MCF 10A (cell line): ENCODE measurements around the gene TMEM119. TPM values are rescaled to one million over a fixed set of nuclear protein-coding genes. Genes with fewer than 3 reads are reported as not detected.
A peak's percentile ranks its signal among the peaks of the same experiment; 100 is the strongest.

Source experiments
- BruUV-seq: library from RNA; stranded (reverse); fragments of 400-500 nt; replicated peaks from 2 replicates; lab custom pipeline; 2021; lab: Mats Ljungman, UMichigan
- CTCF ChIA-PET: fragments of 300-600 bp; sonication (Branson Sonifier 250); formaldehyde crosslinking; extraction: SDS; loops from one replicate; lab custom pipeline; 2021; ENCODE audit warnings: antibody characterized with exemption, inconsistent platforms; lab: Yijun Ruan, JAX
- POLR2A ChIA-PET: fragments of 300-600, 350-650 bp; sonication (Branson Sonifier 250); formaldehyde crosslinking; extraction: SDS; loops from one replicate; lab custom pipeline; 2020; ENCODE audit warnings: antibody characterized with exemption, inconsistent platforms; lab: Yijun Ruan, JAX
- DNase-seq: peaks from one replicate; pipeline ENCODE4 v3.0.0-alpha.2; 2018; ENCODE audit not compliant: unreplicated experiment
- H3K27ac Mint-ChIP-seq: one replicate; pipeline ENCODE4 v1.8.0; 2022; ENCODE audit warnings: mild to moderate bottlenecking, low read depth, mixed read lengths; ENCODE audit not compliant: unreplicated experiment
- H3K27me3 Mint-ChIP-seq: one replicate; pipeline ENCODE4 v1.8.0; 2022; ENCODE audit warnings: mixed read lengths; ENCODE audit not compliant: insufficient read depth, unreplicated experiment
- H3K36me3 Mint-ChIP-seq: one replicate; pipeline ENCODE4 v1.8.0; 2022; ENCODE audit warnings: mild to moderate bottlenecking, moderate library complexity, mixed read lengths; ENCODE audit not compliant: insufficient read depth, unreplicated experiment
- H3K4me1 Mint-ChIP-seq: one replicate; pipeline ENCODE4 v1.8.0; 2022; ENCODE audit warnings: mixed read lengths; ENCODE audit not compliant: insufficient read depth, unreplicated experiment
- H3K4me3 Mint-ChIP-seq: one replicate; pipeline ENCODE4 v1.8.0; 2022; ENCODE audit warnings: mild to moderate bottlenecking, moderate library complexity, mixed read lengths; ENCODE audit not compliant: unreplicated experiment
- H3K9me3 Mint-ChIP-seq: one replicate; pipeline ENCODE4 v1.8.0; 2022; ENCODE audit warnings: mixed read lengths; ENCODE audit not compliant: unreplicated experiment
- CTCF ChIP-seq: fragments of 200-600 bp; IDR thresholded peaks from one replicate; pipeline ENCODE4 v1.8.0; 2022; ENCODE audit warnings: antibody characterized with exemption, mild to moderate bottlenecking; ENCODE audit not compliant: unreplicated experiment
- intact Hi-C: fragments of 100-400 bp; cut with micrococcal nuclease; formaldehyde crosslinking; loops from 2 replicates; pipeline ENCODE4 v1.14.1; 2022
- total RNA-seq: library from RNA; stranded (reverse); gene quantifications from 2 replicates; pipeline ENCODE4 v1.2.3, GENCODE V29; 2022

Gene TMEM119
- total RNA-seq, 1 experiment from 2014 or later: not detected

GRCh38 chr12:108570743-108571608 lies 26.9 kb downstream of the TMEM119 start:
- Mint-ChIP-seq H3K4me3 (no peak overlapping the region), H3K4me1 (peaks cover 4% of the 10 kb centered on the region), H3K27me3 (peaks cover 14% of the 10 kb centered on the region), H3K27ac (no peak overlapping the region), H3K9me3 (no peaks in the 10 kb centered on the region), H3K36me3 (peaks cover 41% of the 10 kb centered on the region)
- intact Hi-C loops: loop anchor here (1.0 kb wide), 1 partner anchor 47 kb away; no protein-coding TSS in a partner anchor
- peak; percentile 17 for TF ChIP-seq CTCF
- BruUV-seq: no TSS peak
- peak; percentile 33 for DNase-seq
- POLR2A ChIA-PET: interaction anchor here (0.5 to 1.2 kb wide), 3 partner anchors 25 to 479 kb away, joined by 3 read pairs; no protein-coding TSS in a partner anchor
- CTCF ChIA-PET: interaction anchor here (0.6 to 14.4 kb wide), 7 partner anchors 9 to 1225 kb away, joined by 3 to 274 read pairs (median 3); no protein-coding TSS in a partner anchor

GRCh38 chr12:108568338-108569154 lies 29.3 kb downstream of the TMEM119 start:
- ChIA-PET CTCF (interaction anchor here (0.8 to 14.4 kb wide), 2 partner anchors 50 to 382 kb away, joined by 3 to 274 read pairs; no protein-coding TSS in a partner anchor), POLR2A (interaction anchor here (0.6 to 1.1 kb wide), 3 partner anchors 50 to 309 kb away, joined by 3 to 5 read pairs (median 3); no protein-coding TSS in a partner anchor)
- peaks cover 8% of the 10 kb centered on the region for H3K4me1 Mint-ChIP-seq
- no peaks in the 10 kb centered on the region for H3K27me3 Mint-ChIP-seq
- no peak overlapping the region for H3K4me3 Mint-ChIP-seq
- no peak overlapping the region for H3K27ac Mint-ChIP-seq
- intact Hi-C loops: no loop called here
- H3K9me3 Mint-ChIP-seq: no peaks in the 10 kb centered on the region
- TF ChIP-seq CTCF: no peak
- DNase-seq: no peak
- peaks cover 65% of the 10 kb centered on the region for H3K36me3 Mint-ChIP-seq
- no TSS peak for BruUV-seq

GRCh38 chr12:108567406-108568337 lies 30.2 kb downstream of the TMEM119 start:
- DNase-seq: no peak
- Mint-ChIP-seq H3K27me3 (no peaks in the 10 kb centered on the region), H3K27ac (no peak overlapping the region), H3K9me3 (no peaks in the 10 kb centered on the region), H3K4me3 (no peak overlapping the region), H3K4me1 (peaks cover 8% of the 10 kb centered on the region), H3K36me3 (peaks cover 66% of the 10 kb centered on the region)
- no peak for TF ChIP-seq CTCF
- intact Hi-C loops: no loop called here
- POLR2A ChIA-PET: interaction anchor here (0.6 to 8.3 kb wide), 4 partner anchors 51 to 309 kb away, joined by 3 to 105 read pairs (median 4); no protein-coding TSS in a partner anchor
- no TSS peak for BruUV-seq
- CTCF ChIA-PET: interaction anchor here (0.8 to 14.4 kb wide), 3 partner anchors 9 to 383 kb away, joined by 3 to 274 read pairs (median 3); no protein-coding TSS in a partner anchor
